Stomach smooth muscle (tissue), 2 donors: Measurements from ENCODE around the gene LARGE2.

Experiments
- H3K27ac ChIP-seq: one replicate; pipeline ENCODE4 v1.7.0; 2013; ENCODE audit warnings: mild to moderate bottlenecking, low read length, inconsistent platforms
- H3K27me3 ChIP-seq, 2 donors: one replicate each; pipeline ENCODE4 v1.7.0; 2013; ENCODE audit warnings: low read length in 2 of 2; ENCODE audit not compliant: insufficient read depth in 2 of 2, control insufficient read depth in 1 of 2
- H3K36me3 ChIP-seq, 2 donors: one replicate each; pipeline ENCODE4 v1.7.0; 2013; ENCODE audit warnings: low read length in 2 of 2; ENCODE audit not compliant: control insufficient read depth in 2 of 2, insufficient read depth in 2 of 2
- H3K4me1 ChIP-seq: one replicate; pipeline ENCODE4 v1.7.0; 2013; ENCODE audit warnings: low read length; ENCODE audit not compliant: control insufficient read depth, insufficient read depth
- H3K4me3 ChIP-seq, 2 donors: one replicate each; pipeline ENCODE4 v1.7.0; 2013; ENCODE audit warnings: low read length in 2 of 2
- H3K9ac ChIP-seq, 2 donors: one replicate each; pipeline ENCODE4 v1.7.0; 2013; ENCODE audit warnings: low read length in 2 of 2, mild to moderate bottlenecking in 1 of 2
- H3K9me3 ChIP-seq, 2 donors: one replicate each; pipeline ENCODE4 v1.7.0; 2013; ENCODE audit warnings: low read length in 2 of 2; ENCODE audit not compliant: control insufficient read depth in 2 of 2
- donor health status: healthy.
- donor health status: Pancreatic carcinoma.

The LARGE2 gene

GRCh38 chr11:45945397-45945999, 23.0 kb downstream of the LARGE2 start:
- Histone ChIP-seq H3K27me3 (no peaks in the 10 kb centered on the region), H3K9me3 (no peaks in the 10 kb centered on the region), H3K4me3 (no peak overlapping the region), H3K36me3 (peaks cover 29 to 40% of the 10 kb centered on the region in 2 donors), H3K9ac (peak overlapping the region in 1 of 2 donors; percentile 35), H3K4me1 (peaks cover 20% of the 10 kb centered on the region), H3K27ac (peak overlapping the region; percentile 82)

DNA sequence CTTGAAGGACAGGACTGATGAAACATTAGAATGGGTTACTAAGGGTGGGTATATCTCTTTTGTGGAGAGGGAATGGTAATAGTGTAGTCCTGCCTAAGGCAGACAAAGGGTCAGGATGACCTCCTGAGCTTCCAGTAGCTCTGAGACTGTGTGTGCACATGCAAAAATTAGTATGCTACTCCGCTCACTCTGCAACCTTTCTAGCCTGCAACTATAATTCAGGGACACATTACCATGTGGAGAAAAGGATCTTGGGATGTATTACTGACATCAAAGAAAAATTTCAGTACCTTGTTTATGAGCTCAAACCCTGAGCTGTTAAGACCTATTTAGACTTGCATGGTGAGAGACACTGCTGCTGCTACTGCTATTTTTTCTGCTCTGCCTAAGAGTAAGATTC, 25.4 kb downstream of the LARGE2 start:
- Histone ChIP-seq H3K4me1 (peaks cover 20% of the 10 kb centered on the region), H3K4me3 (no peak overlapping the region), H3K27me3 (no peaks in the 10 kb centered on the region), H3K27ac (no peak overlapping the region), H3K9ac (no peak overlapping the region), H3K9me3 (no peaks in the 10 kb centered on the region), H3K36me3 (peaks cover 28 to 32% of the 10 kb centered on the region in 2 donors)

DNA sequence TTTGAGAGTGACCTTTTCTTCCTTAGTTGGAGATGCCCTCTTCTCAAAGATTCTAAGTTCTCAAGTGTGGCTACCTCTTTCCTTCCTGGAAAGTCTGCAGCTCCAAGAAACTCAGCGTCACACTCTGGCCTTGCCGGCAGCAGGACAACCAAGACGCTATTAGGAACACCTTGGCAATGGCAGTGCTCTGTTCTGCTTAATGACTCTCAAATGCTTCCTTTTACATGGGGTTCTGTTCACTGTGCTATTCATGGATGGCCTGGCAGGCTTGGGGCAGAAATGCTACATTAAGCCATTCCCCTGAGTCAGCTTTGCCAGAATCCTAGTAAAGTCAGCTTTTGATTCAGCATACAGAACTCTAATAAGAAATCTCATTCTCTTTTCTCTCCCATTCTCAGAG, 25.9 kb downstream of the LARGE2 start:
- Histone ChIP-seq H3K9me3 (no peaks in the 10 kb centered on the region), H3K4me1 (peaks cover 20% of the 10 kb centered on the region), H3K9ac (no peak overlapping the region), H3K36me3 (peaks cover 33 to 37% of the 10 kb centered on the region in 2 donors), H3K27me3 (no peaks in the 10 kb centered on the region), H3K27ac (no peak overlapping the region), H3K4me3 (no peak overlapping the region)

GRCh38 chr11:45949992-45950407, 27.5 kb downstream of the LARGE2 start:
- peaks cover 14% of the 10 kb centered on the region for H3K4me1 ChIP-seq
- peaks cover 33 to 38% of the 10 kb centered on the region in 2 donors for H3K36me3 ChIP-seq
- no peaks in the 10 kb centered on the region for H3K9me3 ChIP-seq
- no peak overlapping the region for H3K9ac ChIP-seq
- no peaks in the 10 kb centered on the region for H3K27me3 ChIP-seq
- no peak overlapping the region for H3K27ac ChIP-seq
- no peak overlapping the region for H3K4me3 ChIP-seq

- no peaks in the 10 kb centered on the region for H3K9me3 ChIP-seq
- H3K4me3 ChIP-seq = no peak overlapping the region
- no peak overlapping the region for H3K27ac ChIP-seq
- H3K27me3 ChIP-seq = no peaks in the 10 kb centered on the region
- H3K9ac ChIP-seq = no peak overlapping the region
- H3K36me3 ChIP-seq = peaks cover 3 to 6% of the 10 kb centered on the region in 2 donors
- H3K4me1 ChIP-seq = peaks cover 3% of the 10 kb centered on the region
Observed at GRCh38 chr11:45959851-45960250, 37.4 kb downstream of the LARGE2 start.

GRCh38 chr11:45960387-45961095, 38.1 kb downstream of the LARGE2 start:
- H3K4me1 ChIP-seq = peaks cover 5% of the 10 kb centered on the region
- H3K4me3 ChIP-seq = no peak overlapping the region
- no peak overlapping the region for H3K9ac ChIP-seq
- H3K36me3 ChIP-seq = peaks cover 4 to 11% of the 10 kb centered on the region in 2 donors
- no peak overlapping the region for H3K27ac ChIP-seq
- no peaks in the 10 kb centered on the region for H3K9me3 ChIP-seq
- H3K27me3 ChIP-seq = no peaks in the 10 kb centered on the region

DNA sequence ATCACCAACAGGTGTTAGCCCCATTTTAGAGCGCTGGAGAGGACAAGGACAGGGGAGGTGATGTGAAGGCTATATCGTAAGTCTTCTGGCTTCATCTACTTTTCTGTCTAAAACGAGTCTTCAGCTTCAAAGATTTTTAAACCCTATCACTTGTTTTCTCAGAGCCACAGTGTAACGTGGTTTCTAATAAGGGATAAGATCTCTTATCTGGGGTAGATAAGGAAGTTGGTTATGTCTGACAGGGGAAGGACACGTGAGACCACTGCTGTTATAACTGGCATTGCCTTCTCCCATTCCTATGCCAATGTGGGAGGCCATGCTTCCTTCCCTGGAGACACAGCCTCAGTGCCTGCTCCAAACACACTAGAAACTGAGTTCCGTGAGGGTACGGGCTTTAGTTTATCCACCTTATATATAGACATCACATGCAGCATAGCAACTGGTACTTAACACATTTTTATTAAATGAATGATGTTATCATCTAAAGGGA, 39.3 kb downstream of the LARGE2 start:
- Histone ChIP-seq H3K9ac (no peak overlapping the region), H3K4me3 (no peak overlapping the region), H3K9me3 (no peaks in the 10 kb centered on the region), H3K4me1 (peaks cover 5% of the 10 kb centered on the region), H3K27ac (no peak overlapping the region), H3K36me3 (peaks cover 4 to 11% of the 10 kb centered on the region in 2 donors), H3K27me3 (no peaks in the 10 kb centered on the region)

DNA sequence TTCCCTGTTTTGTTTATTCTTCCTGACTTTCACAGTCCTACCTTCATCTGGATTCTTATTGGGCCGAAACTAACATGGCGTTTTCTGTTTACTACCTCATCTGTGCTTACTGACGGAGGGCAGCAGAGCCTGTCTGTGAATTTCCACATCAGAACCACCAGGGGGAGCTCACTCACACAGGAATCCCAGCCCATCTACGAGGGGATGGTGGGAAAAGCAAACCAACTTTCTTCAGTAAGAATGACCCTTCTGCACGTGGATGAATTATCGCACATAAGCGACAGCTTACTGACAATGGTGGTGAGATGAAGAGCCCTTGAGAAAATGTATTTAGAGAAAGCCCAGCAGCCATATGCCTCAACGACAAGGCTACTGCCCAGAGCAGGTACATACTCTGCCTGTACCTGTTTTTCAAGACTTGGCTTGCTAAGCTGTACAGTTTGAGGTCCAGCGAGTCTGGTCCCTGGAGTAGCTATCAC, 42.5 kb downstream of the LARGE2 start:
- H3K36me3 ChIP-seq = peaks cover 23 to 31% of the 10 kb centered on the region in 2 donors

DNA sequence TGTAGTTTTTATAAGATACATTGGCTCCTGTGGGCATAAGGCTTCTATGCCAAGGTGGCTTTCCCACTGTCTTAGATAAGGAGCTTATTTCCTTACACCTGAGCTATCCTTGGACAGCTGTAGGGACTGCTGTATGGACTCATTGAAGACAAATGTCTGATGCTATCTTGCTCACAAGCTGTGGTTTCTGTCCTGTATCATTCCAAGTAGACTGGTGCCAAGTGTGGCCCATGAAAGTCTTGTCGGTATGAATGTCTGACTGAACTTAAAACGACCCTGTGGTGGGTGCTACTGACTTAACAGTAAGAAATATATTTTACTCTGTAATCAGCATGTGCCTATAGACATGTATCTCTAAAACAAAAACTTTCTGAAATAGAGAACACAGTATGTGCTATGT, 45.0 kb downstream of the LARGE2 start:
- Histone ChIP-seq H3K4me3 (no peak overlapping the region), H3K9ac (no peak overlapping the region), H3K4me1 (peaks cover 5% of the 10 kb centered on the region), H3K36me3 (peaks cover 29 to 35% of the 10 kb centered on the region in 2 donors), H3K27me3 (no peaks in the 10 kb centered on the region), H3K9me3 (no peaks in the 10 kb centered on the region), H3K27ac (no peak overlapping the region)

More for the DNA sequence above, 42.5 kb downstream of the LARGE2 start:
- no peaks in the 10 kb centered on the region for H3K27me3 ChIP-seq
- H3K9me3 ChIP-seq = no peaks in the 10 kb centered on the region
- H3K9ac ChIP-seq = no peak overlapping the region
- peak overlapping the region; percentile 41 for H3K27ac ChIP-seq
- H3K4me1 ChIP-seq = peaks cover 5% of the 10 kb centered on the region
- no peak overlapping the region for H3K4me3 ChIP-seq

DNA sequence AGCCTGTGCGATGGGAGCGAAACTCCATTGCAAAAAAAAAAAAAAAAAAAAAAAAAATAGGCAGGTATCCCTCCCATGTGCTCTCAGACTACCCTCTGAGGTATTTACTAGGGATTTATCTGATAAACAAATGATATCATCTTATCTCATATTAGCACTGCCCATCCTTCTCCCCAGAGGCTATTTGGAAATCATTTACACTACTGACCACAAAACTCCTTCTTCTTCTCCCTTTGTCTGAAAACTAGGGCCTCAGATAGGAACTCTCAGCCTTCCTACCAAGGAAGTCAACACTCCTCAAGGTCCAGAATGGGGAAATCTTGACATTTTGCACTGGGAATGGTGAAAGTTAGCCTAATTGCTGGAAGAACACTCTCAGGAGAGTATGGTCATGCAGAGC, 46.4 kb downstream of the LARGE2 start:
- Histone ChIP-seq H3K4me3 (no peak overlapping the region), H3K9ac (no peak overlapping the region), H3K36me3 (peaks cover 31 to 35% of the 10 kb centered on the region in 2 donors), H3K4me1 (peaks cover 5% of the 10 kb centered on the region), H3K9me3 (no peaks in the 10 kb centered on the region), H3K27me3 (no peaks in the 10 kb centered on the region), H3K27ac (no peak overlapping the region)

- Histone ChIP-seq H3K27ac (no peak overlapping the region), H3K4me1 (no peaks in the 10 kb centered on the region), H3K27me3 (no peaks in the 10 kb centered on the region), H3K36me3 (peaks cover 20 to 26% of the 10 kb centered on the region in 2 donors), H3K4me3 (no peak overlapping the region), H3K9me3 (no peaks in the 10 kb centered on the region), H3K9ac (no peak overlapping the region)
Observed at GRCh38 chr11:45973601-45974000, 51.1 kb downstream of the LARGE2 start.
